Neural cell (in vitro differentiated cells): ENCODE data around the gene ERGIC3.

ENCODE experiments used
- EP300 ChIP-seq: fragments of 450-650 bp; conservative IDR thresholded peaks from 2 replicates; pipeline ENCODE4 v1.6.1; 2014; ENCODE audit warnings: antibody characterized with exemption, mild to moderate bottlenecking, moderate library complexity; ENCODE audit not compliant: poor library complexity, severe bottlenecking
- EZH2 ChIP-seq: fragments of 200-600, 300-800 bp; shearing (Covaris generic), sonication (generic); IDR thresholded peaks from 2 replicates; pipeline ENCODE4 v1.6.1; 2014; ENCODE audit warnings: antibody characterized with exemption, low read length, borderline replicate concordance, mild to moderate bottlenecking; ENCODE audit not compliant: insufficient read depth, poor library complexity, severe bottlenecking
- MXI1 ChIP-seq: fragments of 450-650 bp; conservative IDR thresholded peaks from 2 replicates; pipeline ENCODE4 v1.6.1; 2014; ENCODE audit warnings: antibody characterized with exemption, mild to moderate bottlenecking; ENCODE audit not compliant: poor library complexity, severe bottlenecking
- POLR2AphosphoS5 ChIP-seq: IDR thresholded peaks from 2 replicates; pipeline ENCODE4 v1.6.1; 2012
- RAD21 ChIP-seq: fragments of 450-650 bp; conservative IDR thresholded peaks from 2 replicates; pipeline ENCODE4 v1.6.1; 2014; ENCODE audit warnings: antibody characterized with exemption, mild to moderate bottlenecking, moderate library complexity
- SMC3 ChIP-seq: fragments of 450-650 bp; conservative IDR thresholded peaks from 2 replicates; pipeline ENCODE4 v1.6.1; 2014; ENCODE audit warnings: antibody characterized with exemption, mild to moderate bottlenecking, moderate library complexity; ENCODE audit not compliant: poor library complexity
- TAF1 ChIP-seq: IDR thresholded peaks from 2 replicates; pipeline ENCODE4 v1.6.1; 2012; ENCODE audit warnings: low read depth
- TF ChIP-seq, protein P1 (sequence below): fragments of 450-650 bp; IDR thresholded peaks from 2 replicates; pipeline ENCODE4 v1.5.1; 2014; ENCODE audit warnings: antibody characterized with exemption, mild to moderate bottlenecking, moderate library complexity; ENCODE audit not compliant: poor library complexity, severe bottlenecking
- TF ChIP-seq, protein P2 (sequence below): IDR thresholded peaks from 2 replicates; pipeline ENCODE4 v1.6.1; 2012; ENCODE audit warnings: borderline replicate concordance

DNA sequence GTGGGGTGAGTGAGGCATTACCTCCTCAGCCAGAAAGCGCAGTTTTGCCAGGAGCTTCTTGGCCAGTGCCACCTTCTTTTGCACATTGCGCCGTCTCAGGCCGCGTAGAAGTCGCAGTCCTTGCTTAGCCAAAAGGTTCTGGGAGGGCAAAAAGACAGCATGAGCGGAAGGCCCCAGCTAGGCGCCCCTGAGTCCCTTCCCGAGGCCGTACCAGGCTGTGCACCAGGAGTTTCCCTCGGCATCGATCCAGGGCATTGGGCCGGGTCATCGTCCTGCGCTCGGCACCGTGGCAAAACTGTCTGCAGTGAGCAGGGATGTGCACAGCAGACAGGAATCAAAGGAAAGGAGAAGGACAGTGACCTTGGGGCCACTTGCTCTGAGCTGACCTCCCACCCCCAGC is 53.6 kb downstream of the ERGIC3 start:
- TF ChIP-seq RAD21 (no peak), EZH2 (no peak), SMC3 (no peak), TAF1 (no peak), POLR2AphosphoS5 (no peak), MXI1 (no peak), EP300 (no peak)
- TF ChIP-seq, protein P1, sequence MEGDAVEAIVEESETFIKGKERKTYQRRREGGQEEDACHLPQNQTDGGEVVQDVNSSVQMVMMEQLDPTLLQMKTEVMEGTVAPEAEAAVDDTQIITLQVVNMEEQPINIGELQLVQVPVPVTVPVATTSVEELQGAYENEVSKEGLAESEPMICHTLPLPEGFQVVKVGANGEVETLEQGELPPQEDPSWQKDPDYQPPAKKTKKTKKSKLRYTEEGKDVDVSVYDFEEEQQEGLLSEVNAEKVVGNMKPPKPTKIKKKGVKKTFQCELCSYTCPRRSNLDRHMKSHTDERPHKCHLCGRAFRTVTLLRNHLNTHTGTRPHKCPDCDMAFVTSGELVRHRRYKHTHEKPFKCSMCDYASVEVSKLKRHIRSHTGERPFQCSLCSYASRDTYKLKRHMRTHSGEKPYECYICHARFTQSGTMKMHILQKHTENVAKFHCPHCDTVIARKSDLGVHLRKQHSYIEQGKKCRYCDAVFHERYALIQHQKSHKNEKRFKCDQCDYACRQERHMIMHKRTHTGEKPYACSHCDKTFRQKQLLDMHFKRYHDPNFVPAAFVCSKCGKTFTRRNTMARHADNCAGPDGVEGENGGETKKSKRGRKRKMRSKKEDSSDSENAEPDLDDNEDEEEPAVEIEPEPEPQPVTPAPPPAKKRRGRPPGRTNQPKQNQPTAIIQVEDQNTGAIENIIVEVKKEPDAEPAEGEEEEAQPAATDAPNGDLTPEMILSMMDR: no peak
- TF ChIP-seq, protein P2, sequence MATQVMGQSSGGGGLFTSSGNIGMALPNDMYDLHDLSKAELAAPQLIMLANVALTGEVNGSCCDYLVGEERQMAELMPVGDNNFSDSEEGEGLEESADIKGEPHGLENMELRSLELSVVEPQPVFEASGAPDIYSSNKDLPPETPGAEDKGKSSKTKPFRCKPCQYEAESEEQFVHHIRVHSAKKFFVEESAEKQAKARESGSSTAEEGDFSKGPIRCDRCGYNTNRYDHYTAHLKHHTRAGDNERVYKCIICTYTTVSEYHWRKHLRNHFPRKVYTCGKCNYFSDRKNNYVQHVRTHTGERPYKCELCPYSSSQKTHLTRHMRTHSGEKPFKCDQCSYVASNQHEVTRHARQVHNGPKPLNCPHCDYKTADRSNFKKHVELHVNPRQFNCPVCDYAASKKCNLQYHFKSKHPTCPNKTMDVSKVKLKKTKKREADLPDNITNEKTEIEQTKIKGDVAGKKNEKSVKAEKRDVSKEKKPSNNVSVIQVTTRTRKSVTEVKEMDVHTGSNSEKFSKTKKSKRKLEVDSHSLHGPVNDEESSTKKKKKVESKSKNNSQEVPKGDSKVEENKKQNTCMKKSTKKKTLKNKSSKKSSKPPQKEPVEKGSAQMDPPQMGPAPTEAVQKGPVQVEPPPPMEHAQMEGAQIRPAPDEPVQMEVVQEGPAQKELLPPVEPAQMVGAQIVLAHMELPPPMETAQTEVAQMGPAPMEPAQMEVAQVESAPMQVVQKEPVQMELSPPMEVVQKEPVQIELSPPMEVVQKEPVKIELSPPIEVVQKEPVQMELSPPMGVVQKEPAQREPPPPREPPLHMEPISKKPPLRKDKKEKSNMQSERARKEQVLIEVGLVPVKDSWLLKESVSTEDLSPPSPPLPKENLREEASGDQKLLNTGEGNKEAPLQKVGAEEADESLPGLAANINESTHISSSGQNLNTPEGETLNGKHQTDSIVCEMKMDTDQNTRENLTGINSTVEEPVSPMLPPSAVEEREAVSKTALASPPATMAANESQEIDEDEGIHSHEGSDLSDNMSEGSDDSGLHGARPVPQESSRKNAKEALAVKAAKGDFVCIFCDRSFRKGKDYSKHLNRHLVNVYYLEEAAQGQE: no peak
